GM12878 (cell line): Measurements from ENCODE around the gene ZNF839. TPM values are rescaled to one million over a fixed set of nuclear protein-coding genes. Genes with fewer than 3 reads are reported as not detected.

Source experiments
- ATAC-seq: fragments of 200-7000 bp; cut with Tn5 transposase; 3 replicates; pipeline ENCODE4 v1.9.1; 2020; ENCODE audit warnings: mild to moderate bottlenecking, moderate library complexity
- BruUV-seq: library from RNA; stranded (reverse); fragments of 400-500 nt; replicated peaks from 2 replicates; lab custom pipeline; 2021; lab: Mats Ljungman, UMichigan
- CTCF ChIA-PET: fragments of 300-600 bp; sonication (Branson Sonifier 250); formaldehyde crosslinking; extraction: SDS; loops from one replicate; lab custom pipeline; 2021; ENCODE audit warnings: inconsistent platforms; lab: Yijun Ruan, JAX
- POLR2A ChIA-PET: fragments of 350-600 bp; formaldehyde crosslinking; extraction: SDS; loops from one replicate; lab custom pipeline; 2021; ENCODE audit warnings: inconsistent platforms; lab: Charles Lee
- RAD21 ChIA-PET: fragments of 300-600 bp; sonication (Branson Sonifier 250); formaldehyde crosslinking; loops from one replicate; lab custom pipeline; 2023; ENCODE audit warnings: antibody characterized with exemption; ENCODE audit not compliant: unreplicated experiment; lab: Charles Lee
- SMC1A ChIA-PET: fragments of 300-600 bp; sonication (Branson Sonifier 250); formaldehyde crosslinking; loops from one replicate; lab custom pipeline; 2023; ENCODE audit not compliant: unreplicated experiment, uncharacterized antibody; lab: Charles Lee
- DNase-seq: peaks from one replicate; pipeline ENCODE4 v3.0.0-alpha.2; 2011; ENCODE audit warnings: low read depth, low spot score
- FAIRE-seq: peaks from 3 replicates; lab custom pipeline; 2011; peaks lifted over from hg19 to GRCh38; lab: Jason Lieb, UNC
- H2AFZ ChIP-seq: 2 replicates; pipeline ENCODE4 v1.6.0; 2011; ENCODE audit warnings: low read depth, low read length, control low read depth; ENCODE audit not compliant: control insufficient read depth
- H3K27ac ChIP-seq: 2 replicates; pipeline ENCODE4 v1.5.1; 2011; ENCODE audit warnings: control low read depth; ENCODE audit not compliant: control insufficient read depth, insufficient read depth
- H3K27me3 ChIP-seq, 2 experiments: replicated peaks in 1 of 2; 2 replicates each; pipeline versions ENCODE4 v1.6.0 to v1.6.1; 2011; ENCODE audit warnings: low read length in 1 of 2; ENCODE audit not compliant: control insufficient read depth in 2 of 2, insufficient read depth in 2 of 2
- H3K36me3 ChIP-seq, 2 experiments: 2 replicates each; pipeline ENCODE4 v1.5.1; 2011; ENCODE audit warnings: low read length in 1 of 2; ENCODE audit not compliant: control insufficient read depth in 2 of 2, insufficient read depth in 2 of 2
- H3K4me1 ChIP-seq: 2 replicates; pipeline ENCODE4 v1.6.1; 2011; ENCODE audit warnings: mild to moderate bottlenecking, low read length, moderate library complexity, mixed read lengths; ENCODE audit not compliant: control insufficient read depth, insufficient read depth
- H3K4me2 ChIP-seq: 2 replicates; pipeline ENCODE4 v1.6.0; 2011; ENCODE audit warnings: control low read depth; ENCODE audit not compliant: control insufficient read depth, insufficient read depth
- H3K4me3 ChIP-seq: fragments of 200-600 bp; sonication (generic); 2 replicates; pipeline ENCODE4 v1.5.1; 2016
- H3K79me2 ChIP-seq: 2 replicates; pipeline ENCODE4 v1.6.0; 2011; ENCODE audit warnings: low read length; ENCODE audit not compliant: control insufficient read depth, insufficient read depth
- H3K9ac ChIP-seq: 2 replicates; pipeline ENCODE4 v1.8.0; 2011; ENCODE audit warnings: low read length, control low read depth, mixed read lengths; ENCODE audit not compliant: control insufficient read depth, insufficient read depth
- H3K9me3 ChIP-seq: replicated peaks from 3 replicates; pipeline ENCODE4 v1.5.1; 2011; ENCODE audit warnings: mild to moderate bottlenecking, low read length; ENCODE audit not compliant: control insufficient read depth, insufficient read depth
- H4K20me1 ChIP-seq: 2 replicates; pipeline ENCODE4 v1.6.0; 2011; ENCODE audit not compliant: control insufficient read depth, insufficient read depth
- CTCF ChIP-seq, 3 experiments: IDR thresholded peaks in 2 of 3; conservative IDR thresholded peaks in 1 of 3; 2 replicates each; pipeline ENCODE4 v1.5.1; 2011; ENCODE audit warnings: low read depth in 3 of 3, low read length in 3 of 3, mild to moderate bottlenecking in 3 of 3, control low read depth in 2 of 3, moderate library complexity in 2 of 3, inconsistent platforms in 1 of 3, mixed read lengths in 1 of 3; ENCODE audit not compliant: control insufficient read depth in 2 of 3, insufficient read depth in 1 of 3; ENCODE audit errors: extremely low read depth in 1 of 3
- NFYB ChIP-seq: IDR thresholded peaks from 2 replicates; pipeline ENCODE4 v1.6.1; 2011; ENCODE audit warnings: low read depth, mild to moderate bottlenecking, low read length, improper control_type of control experiment, moderate library complexity; ENCODE audit not compliant: insufficient read depth
- POLR2AphosphoS5 ChIP-seq: IDR thresholded peaks from 2 replicates; pipeline ENCODE4 v1.6.1; 2011; ENCODE audit warnings: mild to moderate bottlenecking, low read length, inconsistent platforms
- RAD51 ChIP-seq: fragments of 450-650 bp; IDR thresholded peaks from 2 replicates; pipeline ENCODE4 v1.6.1; 2016; ENCODE audit warnings: moderate library complexity, mild to moderate bottlenecking, inconsistent platforms
- RB1 ChIP-seq: fragments of 450-650 bp; formaldehyde crosslinking; IDR thresholded peaks from 2 replicates; pipeline ENCODE4 v1.6.1; 2017; ENCODE audit warnings: mild to moderate bottlenecking, borderline replicate concordance
- RCOR1 ChIP-seq: conservative IDR thresholded peaks from 2 replicates; pipeline ENCODE4 v1.6.1; 2012; ENCODE audit warnings: low read depth, low read length, improper control_type of control experiment
- SMAD5 ChIP-seq: IDR thresholded peaks from 2 replicates; pipeline ENCODE4 v1.6.1; 2016; ENCODE audit warnings: antibody characterized with exemption, low read depth
- ZBED1 ChIP-seq: IDR thresholded peaks from 2 replicates; pipeline ENCODE4 v1.6.1; 2016; ENCODE audit warnings: borderline replicate concordance
- WGBS: methylation state at CpG from one replicate; pipeline ENCODE4 v1.1.6; 2016; ENCODE audit warnings: low lambda C conversion rate; ENCODE audit not compliant: insufficient replicate concordance, insufficient coverage; ENCODE audit errors: missing lambda C conversion rate; 5-methylcytosine and 5-hydroxymethylcytosine counted together
- in situ Hi-C: fragments of 300-500 bp; cut with MboI; formaldehyde crosslinking; loops from 9 replicates; pipeline ENCODE4 v1.14.3; 2018; ENCODE audit warnings: mixed read lengths
- intact Hi-C: fragments of 100-400 bp; cut with micrococcal nuclease; formaldehyde crosslinking; loops from one replicate; pipeline ENCODE4 v1.14.2; 2022; ENCODE audit not compliant: unreplicated experiment
- polyA plus RNA-seq, 11 experiments: library from polyadenylated mRNA; depleted of rRNA in 4 of 11; unstranded in 6 of 11; stranded (reverse) in 5 of 11; fragments of >200 nt; fragmentation: Nextera tagmentation in 4 of 11; fragmentation: Illumina TruSeq in 1 of 11; extraction: Ambion mirVana in 4 of 11; extraction: Trizol in 1 of 11; gene quantifications; 1 replicate in 1 of 11; 2 replicates in 10 of 11; pipeline versions ENCODE4 v1.2.1 to v1.2.3, GENCODE V29; 2011 to 2016; ENCODE audit warnings: inconsistent platforms in 2 of 11, missing spikeins in 2 of 11, low read depth in 1 of 11
- total RNA-seq, 4 experiments: library from RNA; depleted of rRNA in 3 of 4; stranded (reverse); fragments of >200 nt in 3 of 4; fragmentation: Illumina TruSeq in 1 of 4; extraction: Trizol in 1 of 4; gene quantifications; 2 replicates each; pipeline versions ENCODE4 v1.2.1 to v1.2.3, GENCODE V29; 2013 to 2021
- TF ChIP-seq, protein P1 (sequence below): IDR thresholded peaks from 2 replicates; pipeline ENCODE4 v1.6.1; 2012; ENCODE audit warnings: mild to moderate bottlenecking, low read depth, low read length

The ZNF839 gene
- total and polyA plus RNA-seq, 10 of the 15 experiments (the other 5 are each of a cell fraction or from before 2014, with no cell fraction given): 1.4 to 14.4 (median 8.6) TPM

DNA sequence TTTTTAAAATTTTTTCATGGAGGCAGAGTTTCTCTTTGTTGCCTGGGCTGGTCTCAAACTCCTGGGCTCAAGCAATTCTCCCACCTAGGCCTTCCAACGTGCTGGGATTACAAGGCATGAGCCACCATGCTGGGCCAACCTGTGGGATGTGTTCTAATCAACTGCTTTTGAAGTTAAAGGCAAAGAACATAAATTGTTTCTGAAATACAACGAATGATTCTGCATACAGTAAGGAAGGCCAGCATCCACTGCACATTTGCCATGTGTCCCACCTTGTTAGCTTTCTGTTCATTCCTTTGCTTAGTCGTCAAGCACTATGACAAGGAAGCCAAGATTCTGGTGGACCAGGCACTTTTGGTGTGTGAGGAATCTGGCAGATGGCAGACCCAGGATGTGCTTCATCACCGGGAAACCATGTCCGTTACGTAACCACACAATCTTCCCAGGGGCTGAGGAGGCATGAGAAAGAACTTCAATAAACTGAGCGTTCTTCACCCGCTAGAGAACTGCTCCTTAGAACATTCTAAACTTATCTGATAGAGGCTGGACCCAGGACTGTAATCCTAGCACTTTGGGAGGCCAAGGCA is 39.1 kb upstream of the ZNF839 start (continued):
- TF ChIP-seq RB1 (no peak), CTCF (IDR thresholded peaks at IDR 0.05 in 2 of 3, conservative IDR thresholded peaks at IDR 0.05 in 1 of 3; ENCODE audit: control insufficient read depth in 2 of 3, extremely low read depth in 1 of 3, insufficient read depth in 1 of 3, low read depth in 3 of 3, low read length in 3 of 3) (no peak)

DNA sequence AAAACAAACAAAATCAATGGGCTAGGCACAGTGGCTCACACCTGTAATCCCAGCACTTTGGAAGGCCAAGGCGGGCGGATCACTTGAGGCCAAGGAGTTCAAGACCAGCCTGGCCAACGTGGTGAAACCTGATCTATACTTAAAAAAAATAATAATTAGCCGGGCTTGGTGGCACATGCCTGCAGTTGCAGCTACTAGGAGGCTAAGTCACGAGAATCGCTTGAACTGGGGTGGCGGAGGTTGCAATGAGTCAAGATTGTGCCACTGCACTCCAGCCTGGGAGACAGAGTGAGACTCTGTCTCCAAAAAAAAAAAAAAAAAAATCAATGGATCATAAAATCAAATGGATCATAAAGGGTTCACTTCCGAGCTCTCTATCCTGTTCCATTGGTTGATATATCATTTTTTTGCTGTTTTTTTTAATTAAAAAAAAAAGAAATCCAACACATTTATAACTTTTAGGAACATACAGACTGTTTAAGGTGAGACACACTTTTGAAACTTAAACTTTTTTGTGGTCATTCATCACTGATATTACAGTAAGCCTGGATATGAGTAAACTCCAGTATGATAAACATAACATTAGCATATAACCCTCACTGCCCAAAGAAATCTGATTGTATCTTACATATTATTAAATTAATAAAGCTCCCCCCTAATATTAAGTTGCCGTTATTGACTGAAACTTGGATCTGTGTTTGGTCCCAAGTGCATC is 36.6 kb upstream of the ZNF839 start:
- no peak overlapping the region for H2AFZ ChIP-seq
- ATAC-seq: no peak
- ChIA-PET SMC1A (interaction anchor here (1.1 kb wide), 1 partner anchor 13 kb away, joined by 3 read pairs; no protein-coding TSS in a partner anchor), POLR2A (interaction anchor here (0.7 kb wide), 1 partner anchor 71 kb away, joined by 6 read pairs; no protein-coding TSS in a partner anchor), CTCF (interaction anchor here (0.6 kb wide), 1 partner anchor 574 kb away, joined by 3 read pairs; no protein-coding TSS in a partner anchor), RAD21 (no interaction called here)
- TF ChIP-seq NFYB (no peak), RCOR1 (no peak), ZBED1 (no peak), POLR2AphosphoS5 (no peak), RAD51 (no peak), SMAD5 (no peak)
- TF ChIP-seq, protein P1, sequence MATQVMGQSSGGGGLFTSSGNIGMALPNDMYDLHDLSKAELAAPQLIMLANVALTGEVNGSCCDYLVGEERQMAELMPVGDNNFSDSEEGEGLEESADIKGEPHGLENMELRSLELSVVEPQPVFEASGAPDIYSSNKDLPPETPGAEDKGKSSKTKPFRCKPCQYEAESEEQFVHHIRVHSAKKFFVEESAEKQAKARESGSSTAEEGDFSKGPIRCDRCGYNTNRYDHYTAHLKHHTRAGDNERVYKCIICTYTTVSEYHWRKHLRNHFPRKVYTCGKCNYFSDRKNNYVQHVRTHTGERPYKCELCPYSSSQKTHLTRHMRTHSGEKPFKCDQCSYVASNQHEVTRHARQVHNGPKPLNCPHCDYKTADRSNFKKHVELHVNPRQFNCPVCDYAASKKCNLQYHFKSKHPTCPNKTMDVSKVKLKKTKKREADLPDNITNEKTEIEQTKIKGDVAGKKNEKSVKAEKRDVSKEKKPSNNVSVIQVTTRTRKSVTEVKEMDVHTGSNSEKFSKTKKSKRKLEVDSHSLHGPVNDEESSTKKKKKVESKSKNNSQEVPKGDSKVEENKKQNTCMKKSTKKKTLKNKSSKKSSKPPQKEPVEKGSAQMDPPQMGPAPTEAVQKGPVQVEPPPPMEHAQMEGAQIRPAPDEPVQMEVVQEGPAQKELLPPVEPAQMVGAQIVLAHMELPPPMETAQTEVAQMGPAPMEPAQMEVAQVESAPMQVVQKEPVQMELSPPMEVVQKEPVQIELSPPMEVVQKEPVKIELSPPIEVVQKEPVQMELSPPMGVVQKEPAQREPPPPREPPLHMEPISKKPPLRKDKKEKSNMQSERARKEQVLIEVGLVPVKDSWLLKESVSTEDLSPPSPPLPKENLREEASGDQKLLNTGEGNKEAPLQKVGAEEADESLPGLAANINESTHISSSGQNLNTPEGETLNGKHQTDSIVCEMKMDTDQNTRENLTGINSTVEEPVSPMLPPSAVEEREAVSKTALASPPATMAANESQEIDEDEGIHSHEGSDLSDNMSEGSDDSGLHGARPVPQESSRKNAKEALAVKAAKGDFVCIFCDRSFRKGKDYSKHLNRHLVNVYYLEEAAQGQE: no peak
- WGBS: 36% methylated on average over 9 of the region's 9 CpGs
- H3K4me3 ChIP-seq: no peak overlapping the region
- H3K27me3 ChIP-seq: no peaks in the 10 kb centered on the region
- no peaks in the 10 kb centered on the region for H3K79me2 ChIP-seq
- no peak for FAIRE-seq
- no peaks in the 10 kb centered on the region for H3K4me1 ChIP-seq
- H4K20me1 ChIP-seq: no peaks in the 10 kb centered on the region
- in situ Hi-C loops: no loop called here
- intact Hi-C loops: no loop called here
- BruUV-seq: no TSS peak
- no peaks in the 10 kb centered on the region for H3K36me3 ChIP-seq
- DNase-seq: no peak
- H3K9me3 ChIP-seq: no peaks in the 10 kb centered on the region
- no peak overlapping the region for H3K4me2 ChIP-seq
- H3K27ac ChIP-seq: no peak overlapping the region
- no peak overlapping the region for H3K9ac ChIP-seq
